Hepatocyte (in vitro differentiated cells): ENCODE data around the gene TSPYL1. TPM values are rescaled to one million over a fixed set of nuclear protein-coding genes. Genes with fewer than 3 reads are reported as not detected.

Source experiments
- DNase-seq: peaks from one replicate; pipeline ENCODE4 v3.0.0-alpha.2; 2016; ENCODE audit warnings: low spot score
- H2AFZ ChIP-seq: fragments of 200-600 bp; sonication (generic); 2 replicates; pipeline ENCODE4 v1.6.0; 2016; ENCODE audit warnings: antibody characterized with exemption, mild to moderate bottlenecking
- H3K27ac ChIP-seq: fragments of 200-600 bp; sonication (generic); 2 replicates; pipeline ENCODE4 v1.5.1; 2016; ENCODE audit warnings: mild to moderate bottlenecking
- H3K27me3 ChIP-seq: fragments of 200-600 bp; sonication (generic); 2 replicates; pipeline ENCODE4 v1.6.1; 2016
- H3K36me3 ChIP-seq: fragments of 200-600 bp; sonication (generic); replicated peaks from 2 replicates; pipeline ENCODE4 v1.5.1; 2016; ENCODE audit warnings: low read depth; ENCODE audit not compliant: insufficient read depth
- H3K4me1 ChIP-seq: fragments of 200-600 bp; sonication (generic); 2 replicates; pipeline ENCODE4 v1.5.1; 2016; ENCODE audit warnings: mild to moderate bottlenecking, moderate library complexity; ENCODE audit not compliant: insufficient read depth
- H3K4me2 ChIP-seq: fragments of 200-600 bp; sonication (generic); 2 replicates; pipeline ENCODE4 v1.6.0; 2016
- H3K4me3 ChIP-seq: fragments of 200-600 bp; sonication (generic); 2 replicates; pipeline ENCODE4 v1.5.1; 2016; ENCODE audit warnings: mild to moderate bottlenecking
- H3K79me2 ChIP-seq: fragments of 200-600 bp; sonication (generic); 2 replicates; pipeline ENCODE4 v1.6.0; 2017; ENCODE audit warnings: mild to moderate bottlenecking
- H3K9me2 ChIP-seq: fragments of 200-600 bp; sonication (generic); replicated peaks from 2 replicates; pipeline ENCODE4 v1.6.0; 2017; ENCODE audit warnings: mild to moderate bottlenecking; ENCODE audit not compliant: insufficient read depth
- H3K9me3 ChIP-seq: fragments of 200-600 bp; sonication (generic); 2 replicates; pipeline ENCODE4 v1.5.1; 2016; ENCODE audit warnings: low read depth, mild to moderate bottlenecking
- H4K20me1 ChIP-seq: fragments of 200-600 bp; sonication (generic); 2 replicates; pipeline ENCODE4 v1.6.0; 2016; ENCODE audit warnings: mild to moderate bottlenecking; ENCODE audit not compliant: insufficient read depth, poor library complexity, severe bottlenecking
- CTCF ChIP-seq: fragments of 200-600 bp; sonication (generic); IDR thresholded peaks from 2 replicates; pipeline ENCODE4 v1.5.1; 2016; ENCODE audit warnings: antibody characterized with exemption, mild to moderate bottlenecking; ENCODE audit not compliant: poor library complexity
- EZH2 ChIP-seq: fragments of 200-600 bp; sonication (generic); IDR thresholded peaks from 2 replicates; pipeline ENCODE4 v1.6.1; 2016; ENCODE audit warnings: antibody characterized with exemption, mild to moderate bottlenecking, borderline replicate concordance
- EZH2phosphoT487 ChIP-seq: fragments of 200-600 bp; sonication (generic); IDR thresholded peaks from one replicate; pipeline ENCODE4 v1.6.1; 2018; ENCODE audit warnings: antibody characterized with exemption, mild to moderate bottlenecking, low read depth, moderate library complexity; ENCODE audit not compliant: unreplicated experiment, severe bottlenecking
- WGBS: methylation state at CpG from one replicate; pipeline ENCODE4 v1.1.6; 2016; ENCODE audit warnings: low lambda C conversion rate; ENCODE audit errors: missing lambda C conversion rate; 5-methylcytosine and 5-hydroxymethylcytosine counted together
- polyA plus RNA-seq: library from polyadenylated mRNA; unstranded; fragments of >200 nt; fragmentation: Nextera tagmentation; extraction: Ambion mirVana; gene quantifications from 2 replicates; pipeline ENCODE4 v1.2.1, GENCODE V29; 2016
- total RNA-seq: library from RNA; depleted of rRNA; stranded (reverse); fragments of >200 nt; gene quantifications from 2 replicates; pipeline ENCODE4 v1.2.3, GENCODE V29; 2014

Gene TSPYL1
- total and polyA plus RNA-seq, 2 experiments from 2014 or later: 32.1 to 85.0 TPM

- DNase-seq: peak; percentile 32
- Histone ChIP-seq H3K79me2 (no peaks in the 10 kb centered on the region), H2AFZ (no peak overlapping the region), H3K36me3 (no peaks in the 10 kb centered on the region), H3K4me1 (no peaks in the 10 kb centered on the region), H3K9me3 (no peaks in the 10 kb centered on the region), H3K27ac (no peak overlapping the region), H3K4me3 (no peak overlapping the region), H4K20me1 (no peaks in the 10 kb centered on the region), H3K9me2 (no peaks in the 10 kb centered on the region), H3K27me3 (no peaks in the 10 kb centered on the region), H3K4me2 (no peak overlapping the region)
- TF ChIP-seq EZH2 (no peak), EZH2phosphoT487 (no peak), CTCF (no peak)
- WGBS: 86% methylated on average over 17 of the region's 17 CpGs
These were observed 50.3 kb downstream of the TSPYL1 start for GRCh38 chr6:116229287-116229913.

Other genes starting within 250 kb of the TSPYL1 start
- gene FRK, start 219.0 kb downstream of the TSPYL1 start, total RNA-seq: 15.3 and 16.9 TPM in 2 replicates
- gene FRK, start 219.0 kb downstream of the TSPYL1 start, polyA plus RNA-seq: 2.5 and 2.7 TPM in 2 replicates
- 10.3 and 11.4 TPM in 2 replicates for gene NT5DC1, start 179.1 kb downstream of the TSPYL1 start, total RNA-seq
- 27.8 and 39.2 TPM in 2 replicates for gene NT5DC1, start 179.1 kb downstream of the TSPYL1 start, polyA plus RNA-seq
- 0.04 and 0.07 TPM in 2 replicates for gene COL10A1, start 153.8 kb downstream of the TSPYL1 start, total RNA-seq
- 0.05 TPM in 1 of 2 replicates, not detected in the other for gene COL10A1, start 153.8 kb downstream of the TSPYL1 start, polyA plus RNA-seq
- gene TSPYL4, start 25.9 kb downstream of the TSPYL1 start, total RNA-seq: 24.3 and 25.3 TPM in 2 replicates
- 11.9 and 13.0 TPM in 2 replicates for gene TSPYL4, start 25.9 kb downstream of the TSPYL1 start, polyA plus RNA-seq
- 36.9 and 45.0 TPM in 2 replicates for gene DSE, start 91.0 kb upstream of the TSPYL1 start, total RNA-seq
- 19.9 and 22.4 TPM in 2 replicates for gene DSE, start 91.0 kb upstream of the TSPYL1 start, polyA plus RNA-seq
- gene CALHM6, start 181.4 kb upstream of the TSPYL1 start, total RNA-seq: 0.83 TPM in 1 of 2 replicates, not detected in the other
- gene CALHM6, start 181.4 kb upstream of the TSPYL1 start, polyA plus RNA-seq: 0.43 and 0.50 TPM in 2 replicates
- 1.2 and 1.7 TPM in 2 replicates for gene CALHM5, start 231.7 kb upstream of the TSPYL1 start, total RNA-seq
- gene CALHM5, start 231.7 kb upstream of the TSPYL1 start, polyA plus RNA-seq: 0.46 and 0.62 TPM in 2 replicates